OCI-LY7 (cell line): Measurements from ENCODE around the gene CXCL16. TPM values are rescaled to one million over a fixed set of nuclear protein-coding genes. Genes with fewer than 3 reads are reported as not detected.
A peak's percentile ranks its signal among the peaks of the same experiment; 100 is the strongest.

ENCODE experiments used
- BruUV-seq: library from RNA; stranded (reverse); fragments of 400-500 nt; replicated peaks from 2 replicates; lab custom pipeline; 2021; lab: Mats Ljungman, UMichigan
- CTCF ChIA-PET: fragments of 300-600 bp; sonication (Branson Sonifier 250); formaldehyde crosslinking; loops from one replicate; lab custom pipeline; 2022; ENCODE audit warnings: antibody characterized with exemption; ENCODE audit not compliant: unreplicated experiment; lab: Charles Lee
- POLR2A ChIA-PET: fragments of 300-600 bp; sonication (Branson Sonifier 250); formaldehyde crosslinking; loops from one replicate; lab custom pipeline; 2022; ENCODE audit warnings: antibody characterized with exemption; lab: Charles Lee
- DNase-seq: peaks from one replicate; pipeline ENCODE4 v3.0.0-alpha.2; 2015; ENCODE audit warnings: low spot score
- H2AFZ ChIP-seq: fragments of 200-600 bp; sonication (generic), shearing (Covaris generic); 2 replicates; pipeline ENCODE4 v1.6.1; 2014; ENCODE audit warnings: mild to moderate bottlenecking, antibody characterized with exemption, low read length, moderate library complexity
- H3K27ac ChIP-seq: fragments of 200-600 bp; sonication (generic); 2 replicates; pipeline ENCODE4 v1.5.1; 2014; ENCODE audit warnings: mixed run types, low read depth, mild to moderate bottlenecking, moderate library complexity, low read length, inconsistent platforms; ENCODE audit not compliant: poor library complexity, severe bottlenecking
- H3K36me3 ChIP-seq: fragments of 200-600 bp; sonication (generic); 2 replicates; pipeline ENCODE4 v1.6.1; 2014; ENCODE audit warnings: mild to moderate bottlenecking, antibody characterized with exemption, low read length, moderate library complexity, mixed read lengths; ENCODE audit not compliant: insufficient read depth
- H3K4me1 ChIP-seq: fragments of 200-600 bp; sonication (generic); 2 replicates; pipeline ENCODE4 v1.5.1; 2014; ENCODE audit warnings: mild to moderate bottlenecking, low read length; ENCODE audit not compliant: insufficient read depth, poor library complexity, severe bottlenecking
- H3K4me2 ChIP-seq: fragments of 200-600 bp; sonication (generic); 2 replicates; pipeline ENCODE4 v1.6.1; 2014; ENCODE audit warnings: mild to moderate bottlenecking, low read length
- H3K4me3 ChIP-seq: fragments of 200-600 bp; sonication (generic); 2 replicates; pipeline ENCODE4 v1.5.1; 2014; ENCODE audit warnings: mild to moderate bottlenecking, low read depth, low read length; ENCODE audit not compliant: poor library complexity, severe bottlenecking
- H3K79me2 ChIP-seq: fragments of 200-600 bp; sonication (generic); 2 replicates; pipeline ENCODE4 v1.6.1; 2016; ENCODE audit warnings: low read depth, mild to moderate bottlenecking, low read length, moderate library complexity, mixed read lengths; ENCODE audit not compliant: insufficient read depth
- H3K9me2 ChIP-seq: fragments of 200-600 bp; sonication (generic); 2 replicates; pipeline ENCODE4 v1.6.1; 2016; ENCODE audit warnings: mild to moderate bottlenecking, low read length, mixed read lengths; ENCODE audit not compliant: insufficient read depth
- H3K9me3 ChIP-seq: fragments of 200-600 bp; sonication (generic); 2 replicates; pipeline ENCODE4 v1.6.1; 2014; ENCODE audit warnings: mild to moderate bottlenecking, mixed run types, low read length, mixed read lengths
- H4K20me1 ChIP-seq: fragments of 200-600 bp; sonication (generic); 2 replicates; pipeline ENCODE4 v1.6.1; 2014; ENCODE audit warnings: mild to moderate bottlenecking, antibody characterized with exemption, low read length, moderate library complexity, mixed read lengths; ENCODE audit not compliant: insufficient read depth
- CTCF ChIP-seq: fragments of 200-600 bp; sonication (generic); conservative IDR thresholded peaks from 2 replicates; pipeline ENCODE4 v1.5.1; 2014; ENCODE audit warnings: mild to moderate bottlenecking, antibody characterized with exemption, low read length, moderate library complexity, mixed read lengths
- EZH2phosphoT487 ChIP-seq: fragments of 200-600 bp; sonication (generic); IDR thresholded peaks from 2 replicates; pipeline ENCODE4 v1.6.1; 2018; ENCODE audit warnings: low read depth, borderline replicate concordance, mild to moderate bottlenecking, mixed run types, antibody characterized with exemption, low read length, moderate library complexity, mixed read lengths
- intact Hi-C: fragments of 100-400 bp; cut with micrococcal nuclease; formaldehyde crosslinking; loops from one replicate; pipeline ENCODE4 v1.10.0; 2022; ENCODE audit not compliant: unreplicated experiment
- total RNA-seq, 2 experiments: library from RNA; depleted of rRNA in 1 of 2; stranded (reverse); fragments of >200 nt in 1 of 2; shearing (Covaris generic) in 1 of 2; gene quantifications; 2 replicates each; pipeline ENCODE4 v1.2.3, GENCODE V29; 2014 to 2022

Gene CXCL16
- total RNA-seq, 2 experiments from 2014 or later, result not detected

GRCh38 chr17:4733073-4733531 lies 6.6 kb downstream of the CXCL16 start:
- Histone ChIP-seq H3K36me3 (no peaks in the 10 kb centered on the region), H3K4me1 (peaks cover 24% of the 10 kb centered on the region), H3K9me3 (no peaks in the 10 kb centered on the region), H3K9me2 (no peaks in the 10 kb centered on the region), H3K4me2 (peak overlapping the region; percentile 94), H3K27ac (no peak overlapping the region), H4K20me1 (no peaks in the 10 kb centered on the region), H3K79me2 (no peaks in the 10 kb centered on the region; the same call in 1 of the 2 replicates), H3K4me3 (no peak overlapping the region), H2AFZ (no peak overlapping the region)
- DNase-seq, result peak; percentile 54
- intact Hi-C loops, result loop anchor here (2.0 to 5.0 kb wide), 2 partner anchors 39 to 156 kb away; partner anchors contain the start of gene TM4SF5
- POLR2A ChIA-PET, result interaction anchor here (1.1 kb wide), 1 partner anchor 58 kb away, joined by 4 read pairs; no protein-coding TSS in a partner anchor
- CTCF ChIA-PET, result no interaction called here
- peak; percentile 62 for TF ChIP-seq CTCF
- no peak for TF ChIP-seq EZH2phosphoT487
- no TSS peak for BruUV-seq

- Histone ChIP-seq H3K27ac (no peak overlapping the region), H3K79me2 (no peaks in the 10 kb centered on the region; the same call in 1 of the 2 replicates), H3K4me3 (no peak overlapping the region), H4K20me1 (no peaks in the 10 kb centered on the region), H3K4me2 (no peak overlapping the region), H3K4me1 (peaks cover 19% of the 10 kb centered on the region), H3K36me3 (no peaks in the 10 kb centered on the region), H3K9me3 (no peaks in the 10 kb centered on the region), H3K9me2 (no peaks in the 10 kb centered on the region), H2AFZ (no peak overlapping the region)
- intact Hi-C loops, result no loop called here
- no peak for DNase-seq
- no TSS peak for BruUV-seq
- CTCF ChIA-PET, result no interaction called here
- POLR2A ChIA-PET, result no interaction called here
- TF ChIP-seq EZH2phosphoT487 (no peak), CTCF (no peak)
These were observed 11.6 kb downstream of the CXCL16 start for GRCh38 chr17:4728124-4728523.

GRCh38 chr17:4725646-4726310 lies 13.9 kb downstream of the CXCL16 start:
- no peaks in the 10 kb centered on the region for H3K9me3 ChIP-seq
- no peak overlapping the region for H3K27ac ChIP-seq
- H3K4me1 ChIP-seq, result peaks cover 4% of the 10 kb centered on the region
- no peak overlapping the region for H2AFZ ChIP-seq
- POLR2A ChIA-PET, result no interaction called here
- no peaks in the 10 kb centered on the region for H3K36me3 ChIP-seq
- H3K79me2 ChIP-seq, result no peaks in the 10 kb centered on the region
- DNase-seq, result no peak
- no TSS peak for BruUV-seq
- TF ChIP-seq CTCF, result no peak
- no peak for TF ChIP-seq EZH2phosphoT487
- H3K4me2 ChIP-seq, result no peak overlapping the region
- CTCF ChIA-PET, result no interaction called here
- H4K20me1 ChIP-seq, result no peaks in the 10 kb centered on the region
- intact Hi-C loops, result no loop called here
- no peaks in the 10 kb centered on the region for H3K9me2 ChIP-seq
- H3K4me3 ChIP-seq, result no peak overlapping the region
